HUES6 (cell line): ENCODE measurements around the gene PRR35.

Source experiments
- H3K27ac ChIP-seq: 2 replicates; pipeline ENCODE4 v1.7.0; 2013; ENCODE audit warnings: low read depth, mild to moderate bottlenecking, low read length, inconsistent platforms
- H3K27me3 ChIP-seq: 2 replicates; pipeline ENCODE4 v1.6.1; 2013; ENCODE audit warnings: low read length; ENCODE audit not compliant: control insufficient read depth, insufficient read depth
- H3K36me3 ChIP-seq: 2 replicates; pipeline ENCODE4 v1.6.1; 2013; ENCODE audit warnings: low read length; ENCODE audit not compliant: control insufficient read depth, insufficient read depth
- H3K4me1 ChIP-seq: 2 replicates; pipeline ENCODE4 v1.6.1; 2013; ENCODE audit warnings: low read length; ENCODE audit not compliant: control insufficient read depth, insufficient read depth
- H3K4me3 ChIP-seq: 2 replicates; pipeline ENCODE4 v1.5.1; 2013; ENCODE audit warnings: low read depth, low read length
- H3K9ac ChIP-seq: one replicate; pipeline ENCODE4 v1.6.1; 2013; ENCODE audit warnings: mild to moderate bottlenecking, low read length
- H3K9me3 ChIP-seq: 2 replicates; pipeline ENCODE4 v1.6.1; 2013; ENCODE audit warnings: low read depth, low read length; ENCODE audit not compliant: control insufficient read depth, insufficient read depth

The PRR35 gene

GRCh38 chr16:578232-578869, 18.2 kb downstream of the PRR35 start:
- H3K4me1 ChIP-seq = peaks cover 10% of the 10 kb centered on the region
- H3K9me3 ChIP-seq = no peaks in the 10 kb centered on the region
- no peak overlapping the region for H3K27ac ChIP-seq
- H3K36me3 ChIP-seq = peaks cover 40% of the 10 kb centered on the region
- peak overlapping the region; percentile 42 for H3K4me3 ChIP-seq
- H3K27me3 ChIP-seq = no peaks in the 10 kb centered on the region
- no peak overlapping the region for H3K9ac ChIP-seq

- H3K9ac ChIP-seq = no peak overlapping the region
- peaks cover 16% of the 10 kb centered on the region for H3K4me1 ChIP-seq
- peaks cover 37% of the 10 kb centered on the region for H3K36me3 ChIP-seq
- H3K27ac ChIP-seq = no peak overlapping the region
- H3K4me3 ChIP-seq = peak overlapping the region; percentile 73
- H3K9me3 ChIP-seq = no peaks in the 10 kb centered on the region
- no peaks in the 10 kb centered on the region for H3K27me3 ChIP-seq
Measured at GRCh38 chr16:578870-579405, 18.7 kb downstream of the PRR35 start.

- Histone ChIP-seq H3K27ac (no peak overlapping the region), H3K9ac (no peak overlapping the region), H3K4me3 (no peak overlapping the region), H3K27me3 (peaks cover 2% of the 10 kb centered on the region), H3K36me3 (peaks cover 24% of the 10 kb centered on the region), H3K9me3 (no peaks in the 10 kb centered on the region), H3K4me1 (peaks cover 21% of the 10 kb centered on the region)
Measured at GRCh38 chr16:580141-580945, 20.1 kb downstream of the PRR35 start.

GRCh38 chr16:580946-581498, 20.8 kb downstream of the PRR35 start:
- no peaks in the 10 kb centered on the region for H3K9me3 ChIP-seq
- H3K27me3 ChIP-seq = peaks cover 9% of the 10 kb centered on the region
- peaks cover 21% of the 10 kb centered on the region for H3K4me1 ChIP-seq
- H3K27ac ChIP-seq = no peak overlapping the region
- H3K9ac ChIP-seq = no peak overlapping the region
- H3K4me3 ChIP-seq = no peak overlapping the region
- peaks cover 18% of the 10 kb centered on the region for H3K36me3 ChIP-seq

- H3K9me3 ChIP-seq = no peaks in the 10 kb centered on the region
Measured at GRCh38 chr16:582218-582613, 22.0 kb downstream of the PRR35 start.

GRCh38 chr16:582614-583331, 22.6 kb downstream of the PRR35 start:
- no peak overlapping the region for H3K4me3 ChIP-seq
- no peak overlapping the region for H3K9ac ChIP-seq
- H3K27ac ChIP-seq = no peak overlapping the region
- no peaks in the 10 kb centered on the region for H3K9me3 ChIP-seq
- H3K4me1 ChIP-seq = peaks cover 21% of the 10 kb centered on the region
- H3K27me3 ChIP-seq = peaks cover 23% of the 10 kb centered on the region
- peaks cover 18% of the 10 kb centered on the region for H3K36me3 ChIP-seq

More at GRCh38 chr16:582218-582613, 22.0 kb downstream of the PRR35 start:
- no peak overlapping the region for H3K4me3 ChIP-seq
- H3K4me1 ChIP-seq = peaks cover 21% of the 10 kb centered on the region
- no peak overlapping the region for H3K9ac ChIP-seq
- peaks cover 21% of the 10 kb centered on the region for H3K27me3 ChIP-seq
- H3K36me3 ChIP-seq = peaks cover 18% of the 10 kb centered on the region
- no peak overlapping the region for H3K27ac ChIP-seq

GRCh38 chr16:583470-583814, 23.2 kb downstream of the PRR35 start:
- Histone ChIP-seq H3K4me3 (peak overlapping the region; percentile 30), H3K36me3 (peaks cover 18% of the 10 kb centered on the region), H3K27me3 (peaks cover 23% of the 10 kb centered on the region), H3K9me3 (no peaks in the 10 kb centered on the region), H3K27ac (no peak overlapping the region), H3K9ac (no peak overlapping the region), H3K4me1 (peaks cover 24% of the 10 kb centered on the region)

GRCh38 chr16:583815-584591, 23.8 kb downstream of the PRR35 start:
- Histone ChIP-seq H3K27ac (no peak overlapping the region), H3K9ac (no peak overlapping the region), H3K4me3 (peak overlapping the region; percentile 30)

GRCh38 chr16:585351-585750, 25.2 kb downstream of the PRR35 start:
- no peak overlapping the region for H3K27ac ChIP-seq
- peaks cover 21% of the 10 kb centered on the region for H3K4me1 ChIP-seq
- H3K27me3 ChIP-seq = peaks cover 24% of the 10 kb centered on the region
- H3K4me3 ChIP-seq = no peak overlapping the region
- no peaks in the 10 kb centered on the region for H3K9me3 ChIP-seq
- peaks cover 13% of the 10 kb centered on the region for H3K36me3 ChIP-seq
- H3K9ac ChIP-seq = no peak overlapping the region

More at GRCh38 chr16:583815-584591, 23.8 kb downstream of the PRR35 start:
- H3K27me3 ChIP-seq = peaks cover 23% of the 10 kb centered on the region
- peaks cover 18% of the 10 kb centered on the region for H3K36me3 ChIP-seq
- peaks cover 21% of the 10 kb centered on the region for H3K4me1 ChIP-seq
- H3K9me3 ChIP-seq = no peaks in the 10 kb centered on the region

- Histone ChIP-seq H3K4me3 (no peak overlapping the region), H3K9ac (no peak overlapping the region), H3K27me3 (peaks cover 32% of the 10 kb centered on the region), H3K9me3 (no peaks in the 10 kb centered on the region), H3K4me1 (peaks cover 28% of the 10 kb centered on the region), H3K36me3 (peaks cover 5% of the 10 kb centered on the region; the same call in 1 of the 2 replicates), H3K27ac (no peak overlapping the region)
Measured at GRCh38 chr16:586047-586644, 26.0 kb downstream of the PRR35 start.
